ENCODE measurements around the gene LBH.

DNA sequence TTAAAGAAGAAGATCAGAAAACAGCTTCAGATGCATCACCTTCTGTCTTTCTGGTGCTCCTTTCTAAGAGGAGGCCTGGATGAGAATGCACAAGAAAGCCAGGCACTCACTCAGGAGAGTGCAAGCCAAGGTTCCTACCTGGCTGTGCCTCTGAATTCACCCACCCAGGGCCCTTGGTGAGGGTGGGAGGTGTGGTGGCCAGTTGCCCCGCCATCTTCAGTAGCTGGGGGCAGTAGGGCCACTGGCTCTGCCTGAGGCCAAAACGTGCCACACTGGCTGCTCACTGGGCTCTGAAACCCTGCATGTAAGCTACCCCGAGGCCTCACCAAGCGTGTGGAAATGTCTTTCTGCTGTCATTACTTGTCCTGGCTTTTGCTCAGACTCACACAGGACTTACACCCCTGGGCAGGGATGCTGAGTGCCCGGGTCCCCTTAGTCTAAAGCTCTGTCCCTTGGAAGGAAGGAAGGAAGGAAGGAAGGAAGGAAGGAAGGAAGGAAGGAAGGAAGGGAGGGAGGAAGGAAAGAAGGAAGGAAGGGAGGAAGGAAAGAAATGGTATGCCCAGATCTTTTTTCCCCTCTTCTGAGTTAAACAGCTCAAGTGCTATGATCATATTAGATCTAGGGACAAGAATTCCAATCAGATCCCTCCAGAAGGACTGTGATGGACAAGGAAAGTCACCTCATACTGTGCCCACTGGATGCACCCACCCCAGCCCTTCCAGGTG, 8.5 kb upstream of the LBH start:
- TF ChIP-seq CTCF (IDR thresholded peaks at IDR 0.05; ENCODE audit: low read depth, low read length) (no peak), POLR2A (IDR thresholded peaks at IDR 0.05; ENCODE audit: extremely low read depth, insufficient read length) (no peak), MYC (IDR thresholded peaks at IDR 0.05; ENCODE audit: low read depth, low read length) (no peak)
- TF ChIP-seq, protein P1, sequence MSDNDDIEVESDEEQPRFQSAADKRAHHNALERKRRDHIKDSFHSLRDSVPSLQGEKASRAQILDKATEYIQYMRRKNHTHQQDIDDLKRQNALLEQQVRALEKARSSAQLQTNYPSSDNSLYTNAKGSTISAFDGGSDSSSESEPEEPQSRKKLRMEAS (IDR thresholded peaks at IDR 0.05; ENCODE audit: low read depth, low read length), result no peak
